Right lobe of liver (tissue), 6 donors: ENCODE data around the gene ACACA. TPM values are rescaled to one million over a fixed set of nuclear protein-coding genes. Genes with fewer than 3 reads are reported as not detected.
"Not testable (repeated sequence)": the region's sequence is repeated elsewhere in the genome, so short reads cannot be mapped to it uniquely, and the experiment has no call there.

Experiments
- ATAC-seq, 4 donors: fragments of 200-7000 bp; cut with Tn5 transposase; one replicate each; pipeline ENCODE4 v1.9.1; 2020; ENCODE audit warnings: mild to moderate bottlenecking in 4 of 4, moderate library complexity in 4 of 4
- DNase-seq, 3 donors: peaks; one replicate each; pipeline ENCODE4 v3.0.0-alpha.2; 2020
- H3K27ac ChIP-seq, 3 donors: fragments of 200-600 bp; one replicate each; pipeline ENCODE4 v1.8.0; 2022
- H3K27me3 ChIP-seq, 2 donors: fragments of 200-600 bp; one replicate each; pipeline ENCODE4 v1.8.0; 2022
- H3K36me3 ChIP-seq, 4 donors: fragments of 200-600 bp; sonication (generic) in 1 of 4; one replicate each; pipeline versions ENCODE4 v1.5.1 to v1.8.0; 2017 to 2022; ENCODE audit warnings: control low read depth in 1 of 4
- H3K4me1 ChIP-seq, 4 donors: fragments of 200-600 bp; sonication (generic) in 1 of 4; one replicate each; pipeline versions ENCODE4 v1.5.1 to v1.8.0; 2017 to 2022; ENCODE audit warnings: control low read depth in 1 of 4
- H3K4me3 ChIP-seq, 3 donors: fragments of 200-600 bp; one replicate each; pipeline ENCODE4 v1.8.0; 2022
- H3K9me3 ChIP-seq, 4 donors: fragments of 200-600 bp; sonication (generic) in 1 of 4; one replicate each; pipeline versions ENCODE4 v1.5.1 to v1.8.0; 2017 to 2022; ENCODE audit warnings: control low read depth in 1 of 4
- CTCF ChIP-seq, 4 donors: fragments of 200-600 bp in 3 of 4; fragments of 450-650 bp in 1 of 4; IDR thresholded peaks; one replicate each; pipeline versions ENCODE4 v1.5.1 to v1.8.0; 2016 to 2022; ENCODE audit warnings: antibody characterized with exemption in 4 of 4, mild to moderate bottlenecking in 2 of 4
- POLR2A ChIP-seq: fragments of 450-650 bp; IDR thresholded peaks from one replicate; pipeline ENCODE4 v1.6.1; 2017; ENCODE audit warnings: antibody characterized with exemption, mild to moderate bottlenecking
- WGBS: methylation state at CpG from one replicate; pipeline ENCODE4 v1.1.6; 2018; ENCODE audit warnings: low coverage, low lambda C conversion rate; ENCODE audit not compliant: insufficient coverage; ENCODE audit errors: missing lambda C conversion rate; 5-methylcytosine and 5-hydroxymethylcytosine counted together
- intact Hi-C, 2 donors: fragments of 100-400 bp; cut with DNase I; formaldehyde crosslinking; loops; one replicate each; pipeline versions ENCODE4 v1.11.2 to v1.14.1; 2022
- total RNA-seq, 6 experiments: library from RNA; depleted of rRNA in 2 of 6; stranded (reverse); fragments of >200 nt in 2 of 6; fragmentation: NEBNext Ultra II Directional in 3 of 6; extraction: Animal tissue kit (Norgen Biotek cat#: 25700) in 3 of 6; gene quantifications; one replicate each; pipeline versions ENCODE4 v1.1.0 to v1.2.4, GENCODE V29; 2016 to 2023
- donor health status: DM: no; HTN: yes; CAD: no.
- donor health status: DM: no; HTN: no; CAD: no.
- donor health status: DM: no; HTN: no; CAD: no.
- donor health status: DM: no; HTN: yes; CAD: no.
- donor health status: DM: no; HTN: yes; CAD: no.

Gene ACACA
- total RNA-seq, 6 experiments from 2014 or later: 14.6 to 56.4 (median 27.1) TPM

- DNase-seq: peak; percentile 97 to 98 (median 98)
- ATAC-seq: peak; percentile 89 to 96 (median 92)
- WGBS: 0% methylated on average over 4 of the region's 88 CpGs
- intact Hi-C loops: no loop called here
- Histone ChIP-seq H3K4me3 (peak overlapping the region; percentile 57 to 98 (median 74)), H3K36me3 (no peaks in the 10 kb centered on the region), H3K27me3 (no peaks in the 10 kb centered on the region), H3K4me1 (peaks cover 0 to 32% (median 9%) of the 10 kb centered on the region in 4 donors), H3K27ac (peak overlapping the region; percentile 82 to 90 (median 90)), H3K9me3 (no peaks in the 10 kb centered on the region)
- TF ChIP-seq CTCF (IDR thresholded peaks at IDR 0.05) (peak; percentile 25 to 61 (median 38)), POLR2A (peak; percentile 88)
Observed at GRCh38 chr17:37358830-37359681, 47.6 kb downstream of the ACACA start.

- intact Hi-C loops: no loop called here
- peak; percentile 44 to 65 (median 65) for DNase-seq
- peak; percentile 15 to 27 (median 20) for ATAC-seq
- no peaks in the 10 kb centered on the region for H3K36me3 ChIP-seq
- H3K4me1 ChIP-seq: peaks cover 0 to 32% (median 9%) of the 10 kb centered on the region in 4 donors
- TF ChIP-seq POLR2A (peak; percentile 14), CTCF (IDR thresholded peaks at IDR 0.05) (no peak)
- peak overlapping the region; percentile 57 to 98 (median 74) for H3K4me3 ChIP-seq
- under 1% methylated on average over 7 of the region's 21 CpGs for WGBS
- H3K27ac ChIP-seq: peak overlapping the region; percentile 28 to 82 (median 73)
- no peaks in the 10 kb centered on the region for H3K9me3 ChIP-seq
- H3K27me3 ChIP-seq: no peaks in the 10 kb centered on the region
Observed at GRCh38 chr17:37358098-37358829, 48.4 kb downstream of the ACACA start.

GRCh38 chr17:37356796-37357569 is 49.7 kb downstream of the ACACA start:
- peak overlapping the region in 1 of 3 donors; percentile 82 for H3K27ac ChIP-seq
- intact Hi-C loops, DNase-seq, H3K9me3 ChIP-seq, H3K36me3 ChIP-seq, H3K27me3 ChIP-seq, ATAC-seq: not testable (repeated sequence)
- 52% methylated on average over 12 of the region's 12 CpGs for WGBS
- peaks cover 0 to 32% (median 9%) of the 10 kb centered on the region in 4 donors for H3K4me1 ChIP-seq
- peak overlapping the region in 2 of 3 donors; percentile 57 to 98 for H3K4me3 ChIP-seq

- 91% methylated on average over 4 of the region's 8 CpGs for WGBS
- not testable (repeated sequence) for H3K27ac ChIP-seq
Observed at GRCh38 chr17:37346863-37347402, 59.7 kb downstream of the ACACA start.

GRCh38 chr17:37344519-37344918 is 62.1 kb downstream of the ACACA start:
- Histone ChIP-seq H3K4me3 (no peak overlapping the region), H3K4me1 (no peaks in the 10 kb centered on the region), H3K9me3 (no peaks in the 10 kb centered on the region), H3K36me3 (peaks cover 0 to 4% (median 0%) of the 10 kb centered on the region in 4 donors), H3K27ac (no peak overlapping the region), H3K27me3 (no peaks in the 10 kb centered on the region)
- DNase-seq (no peak), ATAC-seq (no peak)
- intact Hi-C loops: no loop called here
- WGBS: 97% methylated on average over 4 of the region's 4 CpGs
- no peak for TF ChIP-seq CTCF (IDR thresholded peaks at IDR 0.05)
- no peak for TF ChIP-seq POLR2A

More at GRCh38 chr17:37346863-37347402, 59.7 kb downstream of the ACACA start:
- DNase-seq, H3K9me3 ChIP-seq, H3K4me1 ChIP-seq, ATAC-seq, H3K4me3 ChIP-seq, intact Hi-C loops, H3K36me3 ChIP-seq, H3K27me3 ChIP-seq: not testable (repeated sequence)
